ENCODE measurements around the gene HDAC4.

HDAC4 gene

GRCh38 chr2:239225871-239226561, 174.8 kb downstream of the HDAC4 start:
- H3K27ac Mint-ChIP-seq = peak overlapping the region; percentile 32
- H3K4me3 Mint-ChIP-seq = no peak overlapping the region
- peaks cover 69% of the 10 kb centered on the region for H3K4me1 Mint-ChIP-seq
- H3K9me3 Mint-ChIP-seq = no peaks in the 10 kb centered on the region
- DNase-seq (no peak), ATAC-seq (no peak)
- no peaks in the 10 kb centered on the region for H3K36me3 Mint-ChIP-seq (ENCODE audit: low read depth)
- H3K27me3 Mint-ChIP-seq = no peaks in the 10 kb centered on the region

GRCh38 chr2:239225371-239225851, 175.4 kb downstream of the HDAC4 start:
- Mint-ChIP-seq H3K27ac (peak overlapping the region; percentile 10), H3K4me3 (peak overlapping the region; percentile 32), H3K4me1 (peaks cover 69% of the 10 kb centered on the region), H3K36me3 (ENCODE audit: low read depth) (no peaks in the 10 kb centered on the region), H3K27me3 (no peaks in the 10 kb centered on the region), H3K9me3 (no peaks in the 10 kb centered on the region)
- DNase-seq = no peak
- ATAC-seq = no peak

GRCh38 chr2:239224955-239225354, 175.9 kb downstream of the HDAC4 start:
- Mint-ChIP-seq H3K4me1 (peaks cover 69% of the 10 kb centered on the region), H3K36me3 (ENCODE audit: low read depth) (no peaks in the 10 kb centered on the region), H3K9me3 (no peaks in the 10 kb centered on the region), H3K4me3 (peak overlapping the region; percentile 32), H3K27me3 (no peaks in the 10 kb centered on the region), H3K27ac (peak overlapping the region; percentile 10)
- ATAC-seq = no peak
- no peak for DNase-seq

GRCh38 chr2:239224199-239224570, 176.6 kb downstream of the HDAC4 start:
- H3K27me3 Mint-ChIP-seq = no peaks in the 10 kb centered on the region
- H3K27ac Mint-ChIP-seq = peak overlapping the region; percentile 40
- DNase-seq = no peak
- no peak for ATAC-seq
- no peaks in the 10 kb centered on the region for H3K9me3 Mint-ChIP-seq
- no peak overlapping the region for H3K4me3 Mint-ChIP-seq
- peaks cover 74% of the 10 kb centered on the region for H3K4me1 Mint-ChIP-seq
- peaks cover under 1% of the 10 kb centered on the region for H3K36me3 Mint-ChIP-seq (ENCODE audit: low read depth)

DNA sequence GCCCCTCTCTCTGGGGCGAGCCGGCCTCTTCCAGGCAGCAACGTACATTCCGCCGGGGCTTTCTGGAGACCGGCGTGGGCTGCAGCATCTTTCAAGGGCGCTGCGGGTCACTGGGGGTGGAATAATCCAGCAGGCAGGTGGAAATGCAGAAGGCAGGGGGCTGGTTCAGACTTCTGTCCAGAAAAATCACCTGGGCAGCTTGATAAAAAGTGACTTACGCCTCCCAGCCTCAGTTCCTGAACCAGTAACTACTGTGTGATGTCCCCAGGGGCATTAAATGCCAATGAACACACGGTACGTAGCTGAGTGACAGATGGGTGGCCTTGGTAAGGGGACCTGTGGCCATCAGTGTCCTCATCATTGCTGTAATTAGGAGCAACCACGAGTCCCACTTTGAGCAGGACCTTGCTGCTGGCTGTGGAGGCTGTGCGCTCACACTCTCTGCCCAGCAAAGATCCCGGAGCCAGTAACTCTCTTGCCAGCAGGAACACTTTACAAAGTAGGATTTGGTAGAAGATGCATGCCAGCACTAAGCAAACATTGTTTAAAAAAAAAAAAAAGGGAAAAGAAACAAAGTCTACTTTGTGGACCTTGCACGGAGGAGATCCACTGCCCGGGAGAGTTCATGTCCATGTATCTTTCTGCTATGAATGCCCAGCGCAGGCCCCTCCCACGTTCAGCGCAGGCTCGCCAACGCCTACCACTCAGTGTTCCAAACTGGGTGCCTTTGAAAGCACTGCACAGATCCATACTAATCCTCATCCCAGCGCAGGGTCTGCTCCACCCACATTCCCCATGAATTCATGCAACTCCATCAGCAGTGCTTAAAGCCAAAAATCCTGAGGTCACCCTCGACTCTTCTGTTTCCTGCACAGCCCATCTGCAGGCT, 177.3 kb downstream of the HDAC4 start:
- H3K9me3 Mint-ChIP-seq = no peaks in the 10 kb centered on the region
- H3K27ac Mint-ChIP-seq = peak overlapping the region; percentile 68
- H3K27me3 Mint-ChIP-seq = no peaks in the 10 kb centered on the region
- peaks cover 2% of the 10 kb centered on the region for H3K36me3 Mint-ChIP-seq (ENCODE audit: low read depth)
- DNase-seq (no peak), ATAC-seq (no peak)
- H3K4me3 Mint-ChIP-seq = no peak overlapping the region
- H3K4me1 Mint-ChIP-seq = peaks cover 74% of the 10 kb centered on the region

DNA sequence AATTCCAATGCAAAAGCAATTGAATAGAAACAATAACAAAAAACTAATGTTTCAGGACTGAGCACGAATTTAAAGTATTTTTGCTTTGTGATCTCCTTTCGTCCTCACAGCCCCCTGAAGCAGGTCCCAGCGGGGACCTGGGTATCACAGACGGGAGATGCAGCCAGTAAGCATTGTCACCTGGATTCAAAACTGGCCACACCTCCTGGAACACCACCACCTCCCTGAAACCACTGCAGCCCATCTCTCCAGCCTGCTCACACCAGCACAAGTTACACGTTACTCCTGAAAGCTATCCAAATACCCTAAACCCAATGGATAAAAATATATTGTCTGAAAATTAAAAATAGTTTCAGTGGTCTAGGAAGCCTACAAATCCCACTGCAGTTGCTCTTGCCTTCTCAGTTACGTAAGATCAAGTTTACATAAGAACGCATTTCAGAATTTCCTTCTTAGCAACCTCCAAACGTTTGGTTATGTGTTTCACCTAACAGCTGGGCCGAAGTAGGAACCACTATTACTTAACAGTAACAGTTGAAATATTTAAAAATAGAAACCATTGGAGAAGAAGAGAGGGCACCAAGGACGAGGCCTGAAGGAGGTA, 178.0 kb downstream of the HDAC4 start:
- H3K27ac Mint-ChIP-seq = peak overlapping the region; percentile 68
- DNase-seq (no peak), ATAC-seq (no peak)
- H3K27me3 Mint-ChIP-seq = no peaks in the 10 kb centered on the region
- H3K4me3 Mint-ChIP-seq = peak overlapping the region; percentile 42
- peaks cover 74% of the 10 kb centered on the region for H3K4me1 Mint-ChIP-seq
- H3K9me3 Mint-ChIP-seq = no peaks in the 10 kb centered on the region
- H3K36me3 Mint-ChIP-seq (ENCODE audit: low read depth) = peaks cover 2% of the 10 kb centered on the region

DNA sequence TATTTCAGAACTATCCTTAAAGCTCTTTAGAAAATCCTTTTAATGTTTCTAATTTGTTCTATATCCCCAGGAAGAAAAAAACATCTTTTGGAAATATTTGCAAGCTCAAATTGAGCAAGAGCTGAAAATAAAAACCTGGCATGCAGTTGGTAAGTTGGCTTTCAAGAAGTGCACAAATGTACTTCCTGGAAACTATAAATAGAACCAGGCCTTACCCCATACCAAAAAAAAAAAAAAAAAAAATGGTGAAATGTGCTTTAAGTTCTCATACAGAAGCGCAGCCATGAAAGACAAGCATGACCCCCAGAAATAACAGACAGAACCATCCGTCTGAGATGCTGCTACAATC, 178.5 kb downstream of the HDAC4 start:
- DNase-seq = no peak
- ATAC-seq = no peak

DNA sequence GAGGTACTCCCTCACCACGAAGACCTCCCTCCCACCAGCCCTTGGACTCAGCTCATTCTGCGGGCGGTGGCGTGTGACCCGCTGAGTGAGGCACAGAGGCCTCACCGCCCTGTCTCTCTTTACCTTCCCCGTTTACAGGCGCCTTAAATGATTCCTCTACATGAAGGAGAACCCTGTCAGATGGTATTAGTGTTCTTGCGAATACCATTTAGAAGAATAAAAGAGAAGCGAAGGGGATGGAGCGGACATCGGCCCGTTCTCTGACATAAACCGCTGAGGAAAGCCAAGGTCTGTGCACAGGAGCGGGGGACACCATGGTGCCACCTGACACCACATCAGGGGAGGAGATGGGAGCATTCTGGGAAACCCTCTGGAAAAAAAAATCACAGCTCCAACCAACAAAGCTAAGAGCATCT, 179.8 kb downstream of the HDAC4 start:
- no peak for DNase-seq
- ATAC-seq = no peak
- Mint-ChIP-seq H3K9me3 (no peaks in the 10 kb centered on the region), H3K4me1 (peaks cover 80% of the 10 kb centered on the region), H3K4me3 (no peak overlapping the region), H3K27ac (no peak overlapping the region), H3K36me3 (ENCODE audit: low read depth) (peaks cover 2% of the 10 kb centered on the region), H3K27me3 (no peaks in the 10 kb centered on the region)

More for the DNA sequence above, 178.5 kb downstream of the HDAC4 start:
- Mint-ChIP-seq H3K36me3 (ENCODE audit: low read depth) (peaks cover 2% of the 10 kb centered on the region), H3K27me3 (no peaks in the 10 kb centered on the region), H3K27ac (peak overlapping the region; percentile 68), H3K4me1 (peaks cover 79% of the 10 kb centered on the region), H3K4me3 (peak overlapping the region; percentile 42), H3K9me3 (no peaks in the 10 kb centered on the region)

GRCh38 chr2:239220341-239220740, 180.5 kb downstream of the HDAC4 start:
- Mint-ChIP-seq H3K9me3 (no peaks in the 10 kb centered on the region), H3K4me1 (peaks cover 79% of the 10 kb centered on the region), H3K36me3 (ENCODE audit: low read depth) (peaks cover 2% of the 10 kb centered on the region), H3K27me3 (no peaks in the 10 kb centered on the region), H3K4me3 (no peak overlapping the region), H3K27ac (peak overlapping the region; percentile 8)
- no peak for ATAC-seq
- DNase-seq = no peak

DNA sequence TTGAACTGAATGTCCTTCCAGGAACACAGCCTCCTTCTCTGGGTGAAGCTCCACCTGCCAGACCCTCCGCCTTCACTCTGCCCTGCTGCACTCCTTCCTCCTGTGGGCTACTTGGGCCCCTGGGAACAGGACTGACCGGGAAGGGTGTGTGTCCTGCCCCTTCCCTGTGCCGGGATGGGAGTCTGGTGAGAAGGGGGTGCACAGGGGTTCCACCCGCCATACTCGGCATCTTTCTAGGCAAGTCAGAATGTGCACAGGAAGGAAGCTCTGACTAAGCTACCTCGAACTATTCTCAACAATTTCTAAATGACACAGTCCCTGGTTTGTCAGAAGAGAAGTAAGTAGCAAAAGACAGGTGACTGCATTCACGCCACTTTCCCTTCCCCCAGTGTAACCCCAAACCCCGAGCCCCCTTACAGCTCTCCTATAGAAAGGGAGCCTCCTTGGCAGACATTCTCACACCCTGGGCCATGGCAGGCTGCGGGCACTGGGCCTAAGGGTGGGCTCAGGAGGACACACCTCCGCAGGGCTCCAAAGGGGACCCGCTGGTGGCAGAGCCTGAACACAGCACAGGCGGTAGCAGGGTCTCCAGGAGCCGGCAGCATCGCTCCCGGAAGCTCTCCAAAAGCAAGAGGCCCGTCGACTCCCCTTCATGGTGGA, 184.1 kb downstream of the HDAC4 start:
- Mint-ChIP-seq H3K4me1 (peaks cover 68% of the 10 kb centered on the region), H3K36me3 (ENCODE audit: low read depth) (peaks cover 2% of the 10 kb centered on the region), H3K4me3 (peak overlapping the region; percentile 66), H3K9me3 (no peaks in the 10 kb centered on the region), H3K27ac (peak overlapping the region; percentile 88), H3K27me3 (no peaks in the 10 kb centered on the region)
- DNase-seq (peak; percentile 47), ATAC-seq (peak; percentile 97)

DNA sequence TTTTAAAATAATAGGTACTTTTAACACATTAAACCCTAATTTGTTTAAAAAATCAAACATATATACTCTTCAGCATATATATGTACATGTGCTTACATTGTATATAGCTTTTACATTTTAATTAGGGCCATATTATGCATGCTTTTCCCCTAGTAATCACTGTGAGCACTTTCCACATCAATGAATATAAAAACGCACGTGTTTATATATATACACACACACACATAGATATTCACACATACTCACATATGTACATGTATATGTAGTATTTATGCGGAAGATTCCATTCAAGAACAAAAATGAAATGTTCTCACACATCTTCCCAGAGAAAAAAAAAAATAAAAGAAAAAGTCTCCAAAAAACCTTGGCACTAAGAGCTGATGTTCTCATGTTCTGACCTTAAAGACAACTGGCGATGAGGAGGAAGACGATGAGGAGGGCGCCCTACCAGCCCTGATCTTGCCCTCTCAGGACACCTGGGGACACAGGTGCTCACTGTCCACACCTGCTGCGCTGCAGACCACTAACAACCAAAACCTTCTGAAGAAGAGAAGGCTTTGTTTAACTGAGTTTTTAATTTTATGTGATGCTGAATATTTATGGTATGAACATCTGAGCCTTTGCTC, 184.7 kb downstream of the HDAC4 start:
- no peaks in the 10 kb centered on the region for H3K9me3 Mint-ChIP-seq
- ATAC-seq (no peak), DNase-seq (no peak)
- peaks cover 68% of the 10 kb centered on the region for H3K4me1 Mint-ChIP-seq
- no peaks in the 10 kb centered on the region for H3K27me3 Mint-ChIP-seq
- H3K36me3 Mint-ChIP-seq (ENCODE audit: low read depth) = peaks cover 2% of the 10 kb centered on the region
- peak overlapping the region; percentile 88 for H3K27ac Mint-ChIP-seq
- peak overlapping the region; percentile 66 for H3K4me3 Mint-ChIP-seq

GRCh38 chr2:239215136-239215925, 185.5 kb downstream of the HDAC4 start:
- Mint-ChIP-seq H3K27me3 (no peaks in the 10 kb centered on the region), H3K4me1 (peaks cover 61% of the 10 kb centered on the region), H3K4me3 (no peak overlapping the region), H3K27ac (peak overlapping the region; percentile 56), H3K9me3 (no peaks in the 10 kb centered on the region), H3K36me3 (ENCODE audit: low read depth) (peaks cover 2% of the 10 kb centered on the region)
- no peak for DNase-seq
- ATAC-seq = no peak

- H3K4me3 Mint-ChIP-seq = no peak overlapping the region
Measured at GRCh38 chr2:239214725-239215124, 186.1 kb downstream of the HDAC4 start.

More at GRCh38 chr2:239214725-239215124, 186.1 kb downstream of the HDAC4 start:
- no peak for DNase-seq
- ATAC-seq = no peak
- Mint-ChIP-seq H3K36me3 (ENCODE audit: low read depth) (peaks cover 2% of the 10 kb centered on the region), H3K27me3 (no peaks in the 10 kb centered on the region), H3K9me3 (no peaks in the 10 kb centered on the region), H3K27ac (peak overlapping the region; percentile 56), H3K4me1 (peaks cover 55% of the 10 kb centered on the region)

Measured in activated naive CD8-positive, alpha-beta T cell treated with anti-CD3 and anti-CD28 coated beads, Interleukin-2, amount 50 U/mL, for 24 hours (primary cell).